Retinal pigment epithelial cell (primary cell): Measurements from ENCODE around the gene AMIGO2.
"Not testable (repeated sequence)": the region's sequence is repeated elsewhere in the genome, so short reads cannot be mapped to it uniquely, and the experiment has no call there.

Experiments
- DNase-seq: peaks from one replicate; pipeline ENCODE4 v3.0.0-alpha.2; 2010; ENCODE audit warnings: low read depth
- H3K4me3 ChIP-seq: 2 replicates; pipeline ENCODE4 v1.5.1; 2011; ENCODE audit warnings: mild to moderate bottlenecking, low read length, control low read depth, moderate library complexity
- CTCF ChIP-seq: conservative IDR thresholded peaks from 2 replicates; pipeline ENCODE4 v1.5.1; 2011; ENCODE audit warnings: low read depth, low read length, control low read depth, inconsistent platforms

AMIGO2 gene

GRCh38 chr12:47120736-47121135, 41.0 kb upstream of the AMIGO2 start:
- no peak overlapping the region for H3K4me3 ChIP-seq
- no peak for DNase-seq
- TF ChIP-seq CTCF: no peak

GRCh38 chr12:47117305-47117704, 37.5 kb upstream of the AMIGO2 start:
- DNase-seq, H3K4me3 ChIP-seq: not testable (repeated sequence)

GRCh38 chr12:47114481-47114892, 34.7 kb upstream of the AMIGO2 start:
- DNase-seq: no peak
- H3K4me3 ChIP-seq: no peak overlapping the region
- no peak for TF ChIP-seq CTCF

GRCh38 chr12:47112679-47113078, 32.9 kb upstream of the AMIGO2 start:
- TF ChIP-seq CTCF: no peak
- DNase-seq: no peak
- no peak overlapping the region for H3K4me3 ChIP-seq

GRCh38 chr12:47111854-47112253, 32.1 kb upstream of the AMIGO2 start:
- DNase-seq: no peak
- TF ChIP-seq CTCF: no peak
- H3K4me3 ChIP-seq: no peak overlapping the region

GRCh38 chr12:47111392-47111778, 31.6 kb upstream of the AMIGO2 start:
- DNase-seq: no peak

GRCh38 chr12:47110718-47111391, 31.1 kb upstream of the AMIGO2 start:
- no peak for TF ChIP-seq CTCF
- H3K4me3 ChIP-seq: no peak overlapping the region
- DNase-seq: no peak

More at GRCh38 chr12:47111392-47111778, 31.6 kb upstream of the AMIGO2 start:
- TF ChIP-seq CTCF: no peak
- H3K4me3 ChIP-seq: no peak overlapping the region
